Mesendoderm (in vitro differentiated cells): ENCODE measurements around the gene GNB2. TPM values are rescaled to one million over a fixed set of nuclear protein-coding genes. Genes with fewer than 3 reads are reported as not detected.

Experiments
- DNase-seq: peaks from one replicate; pipeline ENCODE4 v3.0.0; 2013
- H2AK5ac ChIP-seq: 2 replicates; pipeline ENCODE4 v1.6.1; 2013; ENCODE audit warnings: low read length, inconsistent platforms
- H2BK120ac ChIP-seq: 2 replicates; pipeline ENCODE4 v1.6.1; 2013; ENCODE audit warnings: low read depth, mild to moderate bottlenecking, low read length, moderate library complexity, mixed read lengths
- H2BK15ac ChIP-seq: replicated peaks from 2 replicates; pipeline ENCODE4 v1.6.1; 2013; ENCODE audit warnings: low read depth, mild to moderate bottlenecking, moderate library complexity
- H2BK5ac ChIP-seq: 2 replicates; pipeline ENCODE4 v1.6.1; 2013; ENCODE audit warnings: low read length, inconsistent platforms
- H3K18ac ChIP-seq: 2 replicates; pipeline ENCODE4 v1.6.1; 2013; ENCODE audit warnings: mild to moderate bottlenecking, low read length, mixed read lengths
- H3K23ac ChIP-seq: one replicate; pipeline ENCODE4 v1.6.1; 2013; ENCODE audit warnings: low read length
- H3K27ac ChIP-seq: 2 replicates; pipeline ENCODE4 v1.5.1; 2013; ENCODE audit warnings: low read depth, mild to moderate bottlenecking, inconsistent platforms, low read length, moderate library complexity
- H3K27me3 ChIP-seq: 2 replicates; pipeline ENCODE4 v1.6.1; 2013; ENCODE audit warnings: low read length, control low read depth, mild to moderate bottlenecking, inconsistent platforms; ENCODE audit not compliant: insufficient read depth, poor library complexity
- H3K36me3 ChIP-seq: 2 replicates; pipeline ENCODE4 v1.6.1; 2013; ENCODE audit warnings: low read length, inconsistent platforms; ENCODE audit not compliant: control insufficient read depth, insufficient read depth
- H3K4ac ChIP-seq: one replicate; pipeline ENCODE4 v1.6.1; 2013; ENCODE audit warnings: low read depth, mild to moderate bottlenecking, low read length, moderate library complexity
- H3K4me1 ChIP-seq: 2 replicates; pipeline ENCODE4 v1.6.1; 2013; ENCODE audit warnings: low read depth, low read length, inconsistent platforms; ENCODE audit not compliant: control insufficient read depth
- H3K4me2 ChIP-seq: 2 replicates; pipeline ENCODE4 v1.6.1; 2013; ENCODE audit warnings: low read length
- H3K4me3 ChIP-seq: 2 replicates; pipeline ENCODE4 v1.5.1; 2013; ENCODE audit warnings: mild to moderate bottlenecking, low read length
- H3K56ac ChIP-seq: one replicate; pipeline ENCODE4 v1.6.1; 2013; ENCODE audit warnings: low read length
- H3K79me1 ChIP-seq: 2 replicates; pipeline ENCODE4 v1.6.1; 2013; ENCODE audit warnings: low read length, inconsistent platforms
- H3K79me2 ChIP-seq: 2 replicates; pipeline ENCODE4 v1.6.1; 2013; ENCODE audit warnings: mild to moderate bottlenecking, low read length; ENCODE audit not compliant: control insufficient read depth, insufficient read depth
- H3K9ac ChIP-seq: 2 replicates; pipeline ENCODE4 v1.6.1; 2013; ENCODE audit warnings: low read length, inconsistent platforms
- H4K5ac ChIP-seq: one replicate; pipeline ENCODE4 v1.6.1; 2013; ENCODE audit warnings: low read length
- H4K8ac ChIP-seq: one replicate; pipeline ENCODE4 v1.6.1; 2013; ENCODE audit warnings: low read depth, mild to moderate bottlenecking, control low read depth, low read length, moderate library complexity
- WGBS: extraction: QIAGEN DNeasy Blood & Tissue Kit; methylation state at CpG from one replicate; pipeline ENCODE4 v1.1.7; 2013; ENCODE audit warnings: low lambda C conversion rate, missing lambda C conversion rate; ENCODE audit not compliant: insufficient coverage; ENCODE audit errors: extremely low coverage; 5-methylcytosine and 5-hydroxymethylcytosine counted together
- polyA plus RNA-seq, 2 experiments: library from polyadenylated mRNA; stranded (reverse); fragments of 200-250 nt; gene quantifications; one replicate each; pipeline ENCODE4 v1.2.3, GENCODE V29; 2013

The GNB2 gene
- 68.1 TPM for polyA plus RNA-seq (2013, experiment 1 of 2)
- polyA plus RNA-seq (2013, experiment 2 of 2), result 70.0 TPM

DNA sequence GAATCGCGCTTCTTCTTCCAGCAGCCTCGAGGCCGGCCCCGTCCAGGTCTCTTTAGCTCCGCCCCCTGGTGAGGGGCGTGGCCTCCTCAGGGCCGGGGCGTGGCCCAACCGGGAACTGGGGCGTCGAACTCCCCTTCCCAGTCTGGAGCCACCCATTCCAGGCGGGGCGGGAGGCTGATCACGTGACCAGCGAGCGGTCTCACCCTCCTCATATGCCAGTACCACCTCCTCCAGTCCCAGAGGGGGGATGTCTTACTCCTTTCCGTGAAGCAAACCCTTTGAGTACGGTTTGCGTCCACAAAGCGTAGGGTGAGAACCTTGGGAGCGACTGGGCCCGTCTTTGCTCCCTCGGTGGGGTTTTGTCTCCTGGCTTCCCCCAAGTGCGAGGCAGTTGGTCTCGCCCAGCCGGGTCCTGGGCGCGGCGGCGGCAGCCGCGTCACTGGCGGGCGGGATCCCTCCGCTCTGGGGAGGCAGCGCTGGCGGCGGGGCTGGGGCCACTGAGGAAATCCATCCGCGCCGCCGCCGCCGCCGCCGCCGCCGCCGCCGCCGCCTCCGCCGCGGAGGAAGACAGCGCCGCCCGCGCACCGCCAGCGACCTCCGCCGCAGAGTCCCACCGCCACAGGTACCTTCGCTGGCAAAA is at the start of gene GNB2:
GNB2 (plus strand) TSS at position 439 of the 640 bp plus-strand sequence. CDS start 2,526 bp downstream, outside the sequence.
- Histone ChIP-seq H3K4me2 (peak within 1 kb of the TSS; percentile 97), H4K8ac (peak within 1 kb of the TSS; percentile 96), H3K9ac (peak within 1 kb of the TSS; percentile 90), H3K79me1 (peaks cover 5% of the 10 kb centered on the region), H3K4me1 (no peaks in the 10 kb centered on the region), H4K5ac (no peak within 1 kb of the TSS), H3K56ac (peak within 1 kb of the TSS; percentile 94), H3K4ac (peak within 1 kb of the TSS; percentile 95), H2AK5ac (no peak within 1 kb of the TSS), H2BK120ac (peak within 1 kb of the TSS; percentile 85), H3K27ac (peak within 1 kb of the TSS; percentile 78), H3K23ac (peak within 1 kb of the TSS; percentile 45), H2BK5ac (peak within 1 kb of the TSS; percentile 73), H2BK15ac (no peak within 1 kb of the TSS), H3K4me3 (peak within 1 kb of the TSS; percentile 74), H3K36me3 (peaks cover 1% of the 10 kb centered on the region), H3K18ac (peak within 1 kb of the TSS; percentile 95), H3K27me3 (no peaks in the 10 kb centered on the region), H3K79me2 (peaks cover 4% of the 10 kb centered on the region)
- no CpG with 5 or more reads among the region's 65 CpGs for WGBS
- peak; percentile 99 for DNase-seq

DNA sequence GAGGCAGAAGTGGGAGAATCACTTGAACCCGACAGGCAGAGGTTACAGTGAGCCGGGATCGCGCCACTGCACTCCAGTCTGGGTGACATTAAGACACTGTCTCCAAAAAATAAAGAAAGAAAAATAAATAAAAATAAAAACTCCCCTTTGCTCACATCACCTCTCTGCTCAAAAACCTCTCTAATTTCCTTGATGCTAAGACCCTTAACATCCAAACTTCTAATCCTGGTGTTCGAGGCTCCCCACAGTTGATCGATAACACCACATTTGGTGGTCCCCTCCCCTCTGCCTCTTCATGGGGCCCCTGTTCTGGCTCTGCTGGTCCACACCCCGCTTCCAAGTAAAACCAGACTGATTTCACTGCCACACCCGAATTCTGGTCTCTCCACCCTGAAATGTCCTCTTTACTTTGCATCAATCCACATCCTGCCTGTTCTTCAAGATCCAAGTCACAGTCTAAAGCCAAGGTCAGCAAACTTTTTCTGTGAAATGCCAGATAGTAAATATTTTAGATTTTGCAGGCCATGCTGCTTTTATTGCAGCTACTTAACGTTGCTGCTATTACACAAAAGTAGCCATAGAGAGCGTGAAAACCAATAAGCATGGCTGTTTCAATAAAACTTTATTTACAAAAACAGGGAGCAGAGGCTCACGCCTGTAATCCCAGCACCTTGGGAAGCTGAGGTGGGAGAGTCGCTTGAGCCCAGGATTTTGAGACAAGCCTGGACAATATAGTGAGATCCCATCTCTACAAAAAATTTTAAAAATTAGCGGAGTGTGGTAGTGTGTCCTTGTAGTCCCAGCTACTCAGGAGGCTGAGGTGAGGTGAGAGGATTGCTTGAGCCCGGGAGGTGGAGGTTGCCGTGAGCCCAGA is 49.4 kb upstream of the GNB2 start:
- Histone ChIP-seq H2BK5ac (no peak overlapping the region), H4K8ac (no peak overlapping the region), H3K79me1 (no peaks in the 10 kb centered on the region), H3K4me1 (no peaks in the 10 kb centered on the region), H3K79me2 (no peaks in the 10 kb centered on the region), H3K4ac (no peak overlapping the region), H2AK5ac (no peak overlapping the region), H3K23ac (no peak overlapping the region), H3K56ac (no peak overlapping the region), H3K18ac (no peak overlapping the region), H3K27ac (no peak overlapping the region), H3K4me3 (no peak overlapping the region), H3K27me3 (no peaks in the 10 kb centered on the region), H2BK120ac (no peak overlapping the region), H3K4me2 (no peak overlapping the region), H4K5ac (no peak overlapping the region), H3K36me3 (no peaks in the 10 kb centered on the region), H3K9ac (no peak overlapping the region), H2BK15ac (no peak overlapping the region)
- DNase-seq, result no peak
- WGBS, result no CpG with 5 or more reads among the region's 15 CpGs

DNA sequence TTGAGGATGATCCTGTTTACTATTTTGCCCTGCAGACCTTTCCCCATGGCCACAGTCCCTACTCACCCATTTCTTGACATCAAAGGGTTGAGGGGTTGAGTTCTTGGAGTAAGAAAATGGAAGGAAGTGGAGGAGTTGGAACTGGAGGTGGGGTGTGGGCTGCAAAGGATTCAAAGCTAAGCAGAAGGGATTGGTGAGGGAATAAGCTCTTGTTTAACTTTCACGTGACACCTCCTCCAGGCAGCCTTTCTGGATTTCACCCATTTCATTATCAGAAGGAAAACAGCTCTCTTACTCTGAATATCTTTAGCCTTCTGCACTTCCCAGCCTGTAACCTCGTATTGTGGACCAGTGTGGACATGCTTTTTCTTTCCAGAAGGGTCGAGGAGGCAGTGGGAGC is 47.5 kb upstream of the GNB2 start:
- H3K23ac ChIP-seq, result no peak overlapping the region
- no peaks in the 10 kb centered on the region for H3K79me2 ChIP-seq
- H2BK15ac ChIP-seq, result no peak overlapping the region
- no peak overlapping the region for H3K56ac ChIP-seq
- H3K36me3 ChIP-seq, result no peaks in the 10 kb centered on the region
- no peak overlapping the region for H4K5ac ChIP-seq
- H4K8ac ChIP-seq, result no peak overlapping the region
- H3K9ac ChIP-seq, result no peak overlapping the region
- no peak overlapping the region for H3K4me2 ChIP-seq
- no peaks in the 10 kb centered on the region for H3K4me1 ChIP-seq
- no peak overlapping the region for H2BK5ac ChIP-seq
- H3K4me3 ChIP-seq, result no peak overlapping the region
- H3K79me1 ChIP-seq, result no peaks in the 10 kb centered on the region
- H3K4ac ChIP-seq, result no peak overlapping the region
- no peaks in the 10 kb centered on the region for H3K27me3 ChIP-seq
- no CpG with 5 or more reads among the region's 3 CpGs for WGBS
- H2AK5ac ChIP-seq, result no peak overlapping the region
- H3K18ac ChIP-seq, result no peak overlapping the region
- no peak for DNase-seq
- H3K27ac ChIP-seq, result no peak overlapping the region
- no peak overlapping the region for H2BK120ac ChIP-seq

DNA sequence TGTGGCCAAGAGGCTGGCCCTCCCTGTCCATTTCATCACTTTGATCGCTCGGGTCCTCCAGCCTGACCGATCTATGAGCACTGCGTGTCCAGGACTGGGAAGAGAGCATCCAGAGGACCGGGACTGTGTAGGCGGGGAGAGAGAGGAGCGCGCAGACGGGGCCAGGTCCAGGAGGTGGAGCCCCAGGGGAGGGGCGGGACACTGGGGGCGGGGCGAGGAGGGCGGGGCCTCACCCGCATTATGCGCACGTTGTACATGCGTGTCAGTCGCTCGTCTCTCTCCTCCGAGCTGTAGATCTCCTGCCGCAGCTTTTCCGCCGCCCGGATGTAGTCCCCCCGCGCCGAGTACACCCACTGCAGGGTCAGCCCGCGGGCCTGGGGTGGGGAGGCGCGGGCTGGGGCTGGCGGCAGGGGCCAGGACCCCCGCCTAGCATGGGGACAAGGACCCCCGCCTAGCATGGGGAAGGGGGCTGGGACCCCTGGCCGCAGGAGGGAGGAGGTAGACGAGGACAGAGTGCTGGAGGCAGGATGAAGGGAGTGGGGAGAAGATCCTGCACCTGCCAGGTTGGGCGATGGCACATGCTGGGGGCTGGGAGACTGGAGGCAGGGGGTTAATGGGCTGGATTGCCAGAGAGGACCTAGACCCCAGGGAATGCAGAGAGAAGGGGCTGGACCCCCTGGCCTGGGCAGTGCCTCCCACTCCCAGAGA is 46.9 kb upstream of the GNB2 start:
- peak overlapping the region; percentile 57 for H3K56ac ChIP-seq
- H3K4me3 ChIP-seq, result no peak overlapping the region
- no peak overlapping the region for H3K18ac ChIP-seq
- no peak overlapping the region for H4K8ac ChIP-seq
- DNase-seq, result peak; percentile 81
- H4K5ac ChIP-seq, result no peak overlapping the region
- no peaks in the 10 kb centered on the region for H3K27me3 ChIP-seq
- H2AK5ac ChIP-seq, result no peak overlapping the region
- WGBS, result no CpG with 5 or more reads among the region's 37 CpGs
- no peaks in the 10 kb centered on the region for H3K4me1 ChIP-seq
- no peak overlapping the region for H3K4ac ChIP-seq
- no peaks in the 10 kb centered on the region for H3K79me2 ChIP-seq
- H2BK5ac ChIP-seq, result no peak overlapping the region
- H2BK15ac ChIP-seq, result no peak overlapping the region
- H3K79me1 ChIP-seq, result no peaks in the 10 kb centered on the region
- peak overlapping the region; percentile 44 for H3K4me2 ChIP-seq
- H3K36me3 ChIP-seq, result no peaks in the 10 kb centered on the region
- no peak overlapping the region for H3K27ac ChIP-seq
- no peak overlapping the region for H3K23ac ChIP-seq
- no peak overlapping the region for H2BK120ac ChIP-seq
- peak overlapping the region; percentile 41 for H3K9ac ChIP-seq

DNA sequence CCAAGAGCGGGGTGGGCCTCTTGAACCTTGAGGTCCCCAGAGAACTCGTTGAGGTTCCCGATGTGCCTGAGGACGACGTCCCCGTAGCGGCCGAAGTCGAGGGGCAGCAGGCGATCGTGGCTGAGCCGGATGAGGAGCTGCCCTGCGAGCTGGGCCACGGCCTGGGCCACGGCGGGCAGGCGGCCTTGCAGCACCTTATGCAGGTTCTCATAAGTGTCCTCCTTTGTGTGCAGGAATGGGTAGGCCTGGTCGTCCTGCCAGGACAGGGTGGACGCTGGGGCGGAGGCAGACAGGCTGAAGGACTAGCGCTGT is 46.3 kb upstream of the GNB2 start:
- Histone ChIP-seq H3K27ac (no peak overlapping the region), H3K9ac (no peak overlapping the region), H3K4me3 (no peak overlapping the region), H3K4me1 (no peaks in the 10 kb centered on the region), H3K79me2 (no peaks in the 10 kb centered on the region), H2BK15ac (no peak overlapping the region), H3K79me1 (no peaks in the 10 kb centered on the region), H4K8ac (no peak overlapping the region), H4K5ac (no peak overlapping the region), H3K4me2 (no peak overlapping the region), H3K23ac (no peak overlapping the region), H3K4ac (no peak overlapping the region), H3K18ac (no peak overlapping the region), H2AK5ac (no peak overlapping the region), H3K36me3 (no peaks in the 10 kb centered on the region), H3K27me3 (no peaks in the 10 kb centered on the region), H3K56ac (no peak overlapping the region), H2BK5ac (no peak overlapping the region), H2BK120ac (no peak overlapping the region)
- DNase-seq, result no peak
- no CpG with 5 or more reads among the region's 21 CpGs for WGBS
